A549 (cell line): ENCODE data around the gene LIPE.
"Not testable (repeated sequence)": the region's sequence is repeated elsewhere in the genome, so short reads cannot be mapped to it uniquely, and the experiment has no call there.

ENCODE experiments used
- CEBPB ChIP-seq, 2 experiments: fragments of >200 bp in 1 of 2; sonication (Bioruptor Twin) in 1 of 2; formaldehyde crosslinking in 1 of 2; IDR thresholded peaks; 2 replicates each; pipeline ENCODE4 v1.6.1; 2012 to 2016
- CTCF ChIP-seq: fragments of >200 bp; sonication (Bioruptor Twin); formaldehyde crosslinking; IDR thresholded peaks from 3 replicates; pipeline ENCODE4 v1.5.1; 2016
- ELK1 ChIP-seq: fragments of 150-350 bp; IDR thresholded peaks from 2 replicates; pipeline ENCODE4 v1.6.1; 2014; ENCODE audit warnings: low read depth, mild to moderate bottlenecking, low read length
- HMGXB4 ChIP-seq: fragments of 250-450 bp; sonication (Bioruptor Pico); IDR thresholded peaks from 2 replicates; pipeline ENCODE4 v1.5.0; 2021; ENCODE audit warnings: mild to moderate bottlenecking, moderate library complexity, borderline replicate concordance
- MAFK ChIP-seq: fragments of 450-650 bp; IDR thresholded peaks from 2 replicates; pipeline ENCODE4 v1.6.1; 2014; ENCODE audit not compliant: partially characterized antibody
- MAX ChIP-seq: IDR thresholded peaks from 2 replicates; pipeline ENCODE4 v1.6.1; 2012
- POLR2A ChIP-seq: IDR thresholded peaks from 2 replicates; pipeline ENCODE4 v1.6.1; 2012; ENCODE audit warnings: mild to moderate bottlenecking, low read length
- RAD21 ChIP-seq, 2 experiments: fragments of >200 bp in 1 of 2; sonication (Bioruptor Twin) in 1 of 2; formaldehyde crosslinking in 1 of 2; IDR thresholded peaks in 1 of 2; conservative IDR thresholded peaks in 1 of 2; 2 replicates in 1 of 2; 3 replicates in 1 of 2; pipeline ENCODE4 v1.6.1; 2012 to 2018; ENCODE audit warnings: inconsistent platforms in 1 of 2
- RCOR1 ChIP-seq: fragments of 150-350 bp; IDR thresholded peaks from 2 replicates; pipeline ENCODE4 v1.6.1; 2014; ENCODE audit warnings: antibody characterized with exemption, low read length, low read depth
- REST ChIP-seq: fragments of 200-600 bp; sonication (generic); IDR thresholded peaks from 2 replicates; pipeline ENCODE4 v1.6.1; 2016; ENCODE audit warnings: antibody characterized with exemption, mild to moderate bottlenecking, moderate library complexity
- TFCP2L1 ChIP-seq: fragments of 250-450 bp; sonication (Bioruptor Pico); IDR thresholded peaks from 2 replicates; pipeline ENCODE4 v1.5.0; 2021; ENCODE audit warnings: mild to moderate bottlenecking
- ZC3H11A ChIP-seq: fragments of 450-650 bp; IDR thresholded peaks from 2 replicates; pipeline ENCODE4 v1.6.1; 2014; ENCODE audit warnings: antibody characterized with exemption, mild to moderate bottlenecking

GRCh38 chr19:42448306-42448705 lies 21.1 kb upstream of the LIPE start:
- TF ChIP-seq HMGXB4 (CRISPR knock-in tag); POLR2A; CTCF; TFCP2L1; MAX; MAFK; RAD21 (conservative IDR thresholded peaks at IDR 0.05 in 1 of 2, IDR thresholded peaks at IDR 0.05 in 1 of 2); RCOR1; ELK1; REST; CEBPB (IDR thresholded peaks at IDR 0.05); ZC3H11A: not testable (repeated sequence)
